GM03348 (cell line): ENCODE measurements around the gene GANAB.
"Not testable (repeated sequence)": the region's sequence is repeated elsewhere in the genome, so short reads cannot be mapped to it uniquely, and the experiment has no call there.

Experiments
- DNase-seq: peaks from one replicate; pipeline ENCODE4 v3.0.0; 2012; ENCODE audit warnings: low spot score

The GANAB gene

GRCh38 chr11:62621567-62622470 lies 24.6 kb downstream of the GANAB start, which contains the start of gene B3GAT3:
Gene B3GAT3 (minus strand): TSS chr11:62621986. CDS start chr11:62621947, 39 bp downstream.
- peak; percentile 98 for DNase-seq

DNA sequence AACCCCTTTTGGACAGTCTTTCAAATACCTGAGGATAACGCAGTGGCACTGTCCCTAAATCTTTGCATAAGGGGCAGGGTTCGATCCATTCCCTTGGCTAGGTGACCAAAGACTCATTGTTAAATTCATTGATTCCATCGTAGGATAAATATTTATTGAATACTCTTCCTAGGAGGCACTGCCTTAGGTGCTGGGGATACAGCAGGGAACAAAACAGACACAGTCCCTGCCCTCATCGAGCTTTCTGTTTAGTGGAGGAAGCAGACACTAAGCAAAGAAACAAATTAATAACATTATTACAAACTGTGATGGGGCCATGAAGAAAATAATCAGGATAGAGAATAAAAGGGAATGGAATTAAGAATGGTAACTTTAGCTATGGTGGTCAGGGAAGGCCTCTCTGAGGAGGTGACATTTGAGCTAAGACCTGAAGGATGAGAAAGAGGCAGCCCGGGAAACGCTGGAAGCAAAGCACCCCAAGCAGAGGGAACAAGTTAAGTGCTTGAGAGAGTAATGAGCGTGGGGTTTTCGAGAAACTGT lies 25.3 kb downstream of the GANAB start:
- no peak for DNase-seq

GRCh38 chr11:62616957-62617356 lies 29.5 kb downstream of the GANAB start:
- DNase-seq = not testable (repeated sequence)

DNA sequence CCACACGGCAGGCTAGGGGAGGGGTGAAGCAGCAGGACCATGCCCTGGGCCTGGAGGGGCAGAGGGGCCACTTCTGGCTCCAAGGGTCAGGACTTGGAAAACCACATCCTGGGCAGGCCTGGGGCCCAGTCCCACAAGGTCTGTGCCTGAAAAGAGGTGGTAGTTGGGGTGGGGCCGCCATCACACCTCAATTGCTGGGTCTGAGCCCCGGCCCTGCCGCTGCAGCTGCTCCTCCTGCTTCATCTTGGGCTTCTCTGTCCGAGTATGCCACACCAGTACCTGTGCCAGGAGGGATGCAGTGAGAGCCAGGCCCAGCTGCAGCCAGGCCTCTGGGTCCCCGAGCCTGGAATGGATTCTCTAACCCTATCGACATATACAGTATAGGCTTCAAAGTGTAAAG lies 30.9 kb downstream of the GANAB start:
- DNase-seq = no peak

- no peak for DNase-seq
Measured at GRCh38 chr11:62614275-62614674, 32.1 kb downstream of the GANAB start.

DNA sequence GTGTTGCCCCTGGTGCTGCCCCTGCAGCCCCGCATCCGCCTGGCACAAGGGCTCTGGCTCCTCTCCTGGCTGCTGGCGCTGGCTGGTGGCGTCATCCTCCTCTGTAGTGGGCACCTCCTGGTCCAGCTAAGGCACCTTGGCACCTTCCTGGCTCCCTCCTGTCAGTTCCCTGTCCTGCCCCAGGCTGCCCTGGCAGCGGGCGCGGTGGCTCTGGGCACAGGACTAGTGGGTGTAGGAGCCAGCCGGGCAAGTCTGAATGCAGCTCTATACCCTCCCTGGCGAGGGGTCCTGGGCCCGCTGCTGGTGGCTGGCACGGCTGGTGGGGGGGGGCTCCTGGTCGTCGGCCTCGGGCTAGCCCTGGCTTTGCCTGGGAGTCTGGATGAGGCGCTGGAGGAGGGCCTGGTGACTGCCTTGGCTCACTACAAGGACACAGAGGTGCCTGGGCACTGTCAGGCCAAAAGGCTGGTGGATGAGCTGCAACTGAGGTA lies 33.1 kb downstream of the GANAB start:
- no peak for DNase-seq

DNA sequence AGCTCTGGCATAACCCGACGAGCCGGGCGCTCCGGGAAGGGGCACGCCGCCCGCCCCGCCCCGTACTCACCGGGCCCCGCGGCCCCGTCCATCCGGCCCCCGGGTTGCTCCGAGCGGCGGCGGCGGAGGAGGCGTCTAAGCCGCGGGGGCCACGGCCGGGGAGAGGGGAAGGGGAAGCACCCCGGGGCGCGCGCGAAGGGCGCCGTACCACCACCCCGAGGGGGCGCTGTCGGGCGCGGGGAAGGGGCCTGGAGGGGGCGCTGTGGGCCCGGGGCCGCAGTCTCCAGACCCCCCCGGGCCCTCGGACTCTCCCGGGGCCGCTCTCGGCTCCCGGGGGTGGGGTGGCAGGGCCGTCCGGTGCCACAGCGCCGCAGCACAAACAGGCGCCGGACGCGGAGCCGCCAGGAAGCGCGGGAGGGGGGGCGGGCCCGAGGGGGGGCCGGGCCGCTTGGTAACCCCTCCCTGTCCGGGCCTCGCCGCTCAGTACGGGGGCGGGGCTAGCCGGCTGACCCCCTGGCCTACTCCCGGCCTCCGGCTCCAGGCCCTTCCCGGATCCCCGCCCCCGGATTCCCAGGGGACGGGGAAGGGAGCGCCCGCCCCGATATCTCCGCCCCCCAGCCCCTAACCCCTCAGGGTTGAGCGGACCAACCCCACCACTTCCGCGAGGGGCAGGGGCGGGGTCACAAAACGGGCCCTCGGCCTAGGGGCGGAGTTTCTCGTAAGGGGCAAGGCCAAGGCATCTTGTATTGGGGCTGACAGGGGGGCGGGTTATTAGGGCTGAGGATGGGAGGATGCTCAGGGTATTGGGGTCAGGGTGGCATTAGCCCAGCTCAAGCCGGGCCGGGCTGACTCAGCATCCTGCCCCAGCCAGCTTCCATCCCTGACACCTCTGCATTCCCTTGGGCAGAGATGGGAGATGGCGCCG lies 33.8 kb downstream of the GANAB start, which contains the start of the genes EML3 and ROM1:
TSS of gene EML3 (minus strand) at position 410 of the 925 bp plus-strand sequence. CDS start at position 92, 318 bp downstream.
TSS of gene ROM1 (plus strand) at position 892 of the 925 bp plus-strand sequence. CDS start at position 917, 25 bp downstream.
- DNase-seq = peak; percentile 96

DNA sequence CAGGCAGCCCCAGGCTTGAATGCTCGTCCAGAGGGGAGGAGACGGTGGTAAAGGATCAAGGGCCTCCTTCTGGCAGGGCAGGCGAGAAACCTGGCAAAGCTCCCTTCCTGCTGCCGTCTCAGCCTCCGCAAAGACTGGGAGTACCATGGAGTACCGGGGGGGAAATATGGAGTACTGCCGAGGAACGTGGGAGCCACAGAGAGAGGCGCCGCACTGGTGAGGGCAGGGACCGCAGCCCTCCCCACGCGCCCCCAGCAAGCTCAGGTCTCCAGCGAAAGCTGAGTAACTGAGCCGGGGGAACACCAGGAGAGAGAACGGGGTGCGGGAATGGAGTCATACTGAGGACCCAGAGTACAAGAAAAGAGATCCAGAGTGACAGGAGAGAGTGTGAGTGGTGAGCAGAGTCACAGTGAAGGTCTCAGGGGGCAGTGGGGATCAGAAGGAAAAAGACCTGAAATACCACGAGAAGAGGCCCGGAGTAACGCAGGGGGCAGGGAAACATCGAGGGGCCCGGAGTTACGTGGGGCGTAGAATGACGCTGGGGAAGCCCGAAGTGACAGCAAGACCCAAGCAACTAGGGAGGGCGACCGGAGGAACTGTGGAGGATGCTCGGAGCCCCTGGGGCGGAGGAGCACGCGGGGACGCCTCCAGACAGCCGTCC lies 34.6 kb downstream of the GANAB start:
- peak; percentile 77 for DNase-seq

DNA sequence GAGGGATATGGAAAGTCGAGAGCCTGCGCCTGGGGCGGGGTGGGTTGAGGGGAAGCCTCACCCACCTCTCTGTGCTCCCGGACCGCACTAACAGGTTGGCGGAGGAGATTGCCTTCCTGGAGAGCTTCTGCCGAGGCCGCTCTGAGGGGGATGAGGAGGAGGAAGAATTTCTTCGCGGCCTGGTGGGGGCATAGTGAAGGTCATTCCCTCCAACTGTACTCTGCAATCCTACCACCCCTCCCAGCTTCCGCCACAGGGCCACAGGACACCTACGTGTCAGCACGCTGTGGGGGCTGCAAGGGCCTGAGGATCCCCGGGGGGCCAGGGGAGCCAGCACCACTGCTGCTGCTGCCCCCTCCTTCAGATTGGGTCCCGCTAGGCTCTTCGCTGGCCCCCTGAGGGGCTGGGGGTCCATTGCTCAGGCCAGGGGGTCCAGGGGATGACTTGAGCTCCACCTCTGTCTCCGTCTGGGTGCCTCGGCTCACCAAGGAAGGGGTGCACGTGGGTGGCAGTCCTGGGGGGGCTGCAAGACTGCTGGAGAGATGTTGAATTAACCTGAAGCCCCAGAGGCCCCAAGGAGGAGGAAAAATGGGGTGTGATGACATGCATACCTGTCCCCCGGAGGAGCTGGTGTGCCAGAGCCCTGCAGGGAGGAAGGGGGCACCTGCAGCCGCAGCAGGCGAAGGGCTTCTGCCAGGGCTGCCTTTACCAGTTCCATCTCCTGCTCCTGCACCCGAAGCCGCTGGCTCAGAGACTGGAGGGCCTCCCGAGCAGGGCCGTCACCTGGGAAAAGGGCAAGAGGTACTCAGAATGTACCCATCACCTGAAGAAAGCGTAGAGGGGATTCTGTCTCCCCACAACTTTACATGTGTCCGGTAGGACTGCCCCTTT lies 35.4 kb downstream of the GANAB start:
- no peak for DNase-seq

DNA sequence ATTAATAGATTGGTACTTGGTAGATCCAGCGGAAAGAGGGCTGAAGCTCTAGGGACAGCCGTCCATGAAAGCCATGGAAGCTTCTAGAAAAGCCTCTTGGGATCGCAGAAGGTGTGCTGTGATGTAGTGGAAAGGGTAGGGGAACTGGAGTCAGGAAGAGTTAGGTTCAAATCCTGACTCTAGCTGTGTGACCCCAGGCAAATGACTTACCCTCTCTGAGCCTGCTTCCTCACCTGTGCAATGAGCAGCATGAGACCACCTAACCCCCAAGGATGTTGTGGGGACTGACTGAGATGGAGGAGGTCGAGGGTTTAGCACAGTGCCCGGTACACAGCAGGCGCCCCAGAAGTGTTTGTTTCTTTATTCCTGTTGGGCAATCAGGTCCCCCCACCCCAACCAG lies 36.0 kb downstream of the GANAB start:
- DNase-seq = no peak

DNA sequence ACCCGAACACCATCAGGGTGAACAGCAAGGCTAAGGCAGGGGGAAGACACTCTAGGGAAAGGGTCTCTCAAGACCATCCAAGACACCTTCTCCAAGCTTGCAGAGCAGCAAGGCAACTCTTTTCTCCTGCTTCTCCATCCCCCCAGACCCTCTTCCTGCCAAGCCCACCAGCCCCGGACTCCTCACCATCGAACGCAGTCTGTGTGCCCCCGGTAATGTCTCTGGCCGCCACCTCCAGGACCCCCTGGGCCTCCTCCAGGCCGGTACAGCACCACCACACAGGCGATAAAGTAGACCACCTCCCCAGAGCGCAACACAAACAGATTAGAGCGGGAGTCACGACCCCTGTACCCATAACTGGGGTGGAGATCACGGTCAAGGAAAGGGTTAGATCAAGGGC lies 37.6 kb downstream of the GANAB start:
- DNase-seq = no peak

- DNase-seq = no peak
Measured at GRCh38 chr11:62607714-62608113, 38.7 kb downstream of the GANAB start.

DNA sequence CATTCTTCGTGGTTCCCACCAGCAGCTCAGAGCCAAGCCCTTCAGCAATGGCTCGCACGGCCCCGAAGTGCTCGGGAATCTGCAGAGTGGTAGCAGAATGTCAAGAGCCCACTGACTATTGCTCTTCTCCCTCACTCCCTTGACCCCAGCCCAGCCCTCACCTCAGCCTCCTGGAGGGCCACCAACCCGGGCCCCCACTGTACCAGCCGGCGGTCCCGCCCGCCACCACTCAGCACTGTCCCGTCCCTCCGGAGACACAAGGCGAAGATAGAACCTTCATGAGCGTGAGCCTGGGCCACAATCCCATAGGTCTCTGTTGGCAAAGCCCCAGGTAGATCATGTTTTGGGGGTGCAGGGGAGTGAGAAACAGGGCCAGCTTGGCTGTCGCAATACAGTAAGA lies 40.5 kb downstream of the GANAB start:
- DNase-seq = no peak

- DNase-seq = no peak
Measured at GRCh38 chr11:62605467-62605866, 40.9 kb downstream of the GANAB start.

GRCh38 chr11:62604460-62605120 lies 41.8 kb downstream of the GANAB start:
- DNase-seq = no peak

DNA sequence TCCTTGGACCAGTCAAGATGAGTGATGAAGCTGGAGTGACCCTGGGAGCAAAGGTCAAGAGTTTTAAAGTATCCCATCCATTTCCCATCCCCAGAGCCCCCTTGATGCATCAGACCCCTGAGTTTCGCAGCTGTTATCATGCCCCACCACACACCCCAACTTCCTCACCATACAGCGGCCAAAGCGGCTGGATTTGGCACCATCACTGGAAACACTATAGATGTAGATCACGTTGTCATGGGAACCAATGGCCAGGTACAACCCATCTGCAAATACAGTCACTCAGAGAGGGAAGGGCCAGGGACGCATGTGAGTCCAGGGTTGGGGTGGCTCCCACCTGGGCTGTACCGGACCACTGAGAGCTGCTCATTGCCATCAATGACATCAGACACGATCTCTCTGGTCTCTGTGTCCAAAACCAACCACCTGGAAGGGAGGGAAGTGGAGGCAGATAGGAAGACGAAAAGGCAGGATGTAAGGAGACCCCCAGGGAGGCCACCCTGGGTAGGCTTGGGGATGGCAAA lies 42.6 kb downstream of the GANAB start:
- DNase-seq = no peak

DNA sequence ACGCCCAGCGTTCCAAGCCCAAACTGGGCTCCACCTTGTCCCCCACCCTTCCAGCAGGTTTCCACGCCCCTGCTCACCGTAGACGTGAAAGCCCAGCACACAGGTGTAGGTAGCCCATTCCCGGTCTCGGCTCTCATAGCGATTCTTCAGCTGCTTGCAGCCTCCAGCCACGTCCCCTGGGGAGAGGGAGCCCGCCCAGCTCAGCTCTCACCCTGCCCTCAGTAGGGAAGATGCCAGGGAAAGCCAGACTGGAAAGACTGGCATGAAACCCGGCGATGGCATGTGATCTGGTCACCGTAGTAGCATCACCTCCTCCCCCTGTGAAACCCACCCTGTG lies 43.4 kb downstream of the GANAB start:
- peak; percentile 15 for DNase-seq

- DNase-seq = peak; percentile 88
Measured at GRCh38 chr11:62602141-62603071, 44.0 kb downstream of the GANAB start.
